Erythroblast (primary cell): ENCODE results near the gene OR51D1.

Experiments
- DNase-seq, 2 experiments: peaks; one replicate each; lab custom pipeline; 2025; lab: John Stamatoyannopoulos, UW
- GATA1 ChIP-seq: IDR thresholded peaks from 2 replicates; pipeline ENCODE4 v1.6.1; 2011; ENCODE audit warnings: low read depth, mild to moderate bottlenecking, control low read depth, low read length, moderate library complexity
- POLR2A ChIP-seq: IDR thresholded peaks from 2 replicates; pipeline ENCODE4 v1.6.1; 2011; ENCODE audit warnings: mild to moderate bottlenecking, low read length

OR51D1 gene

DNA sequence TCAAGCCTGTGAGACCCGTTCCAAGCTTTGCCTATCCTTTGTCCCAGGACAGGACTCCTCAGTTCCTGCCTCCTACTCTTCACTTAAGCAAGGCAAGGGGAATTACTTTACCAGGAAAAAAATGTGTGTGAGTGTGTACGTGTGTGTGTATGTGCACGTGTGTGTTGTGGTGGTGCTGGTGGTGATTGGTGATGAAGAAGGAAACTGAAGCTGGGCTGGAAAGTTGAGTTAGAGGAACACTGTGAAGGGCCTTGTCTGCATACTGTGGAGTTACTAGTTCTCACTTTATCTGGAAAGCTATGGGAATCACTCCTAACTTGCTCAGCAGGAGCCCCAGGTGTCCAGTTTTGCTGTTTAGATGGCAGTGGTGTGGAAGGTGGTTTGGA lies 378 bp downstream of the OR51D1 start:
- DNase-seq = no peak
- TF ChIP-seq GATA1 (no peak), POLR2A (no peak)

DNA sequence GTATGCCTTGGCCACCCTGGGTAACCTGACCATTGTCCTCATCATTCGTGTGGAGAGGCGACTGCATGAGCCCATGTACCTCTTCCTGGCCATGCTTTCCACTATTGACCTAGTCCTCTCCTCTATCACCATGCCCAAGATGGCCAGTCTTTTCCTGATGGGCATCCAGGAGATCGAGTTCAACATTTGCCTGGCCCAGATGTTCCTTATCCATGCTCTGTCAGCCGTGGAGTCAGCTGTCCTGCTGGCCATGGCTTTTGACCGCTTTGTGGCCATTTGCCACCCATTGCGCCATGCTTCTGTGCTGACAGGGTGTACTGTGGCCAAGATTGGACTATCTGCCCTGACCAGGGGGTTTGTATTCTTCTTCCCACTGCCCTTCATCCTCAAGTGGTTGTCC lies 2.7 kb downstream of the OR51D1 start:
- TF ChIP-seq GATA1 (no peak), POLR2A (no peak)
- DNase-seq = no peak

DNA sequence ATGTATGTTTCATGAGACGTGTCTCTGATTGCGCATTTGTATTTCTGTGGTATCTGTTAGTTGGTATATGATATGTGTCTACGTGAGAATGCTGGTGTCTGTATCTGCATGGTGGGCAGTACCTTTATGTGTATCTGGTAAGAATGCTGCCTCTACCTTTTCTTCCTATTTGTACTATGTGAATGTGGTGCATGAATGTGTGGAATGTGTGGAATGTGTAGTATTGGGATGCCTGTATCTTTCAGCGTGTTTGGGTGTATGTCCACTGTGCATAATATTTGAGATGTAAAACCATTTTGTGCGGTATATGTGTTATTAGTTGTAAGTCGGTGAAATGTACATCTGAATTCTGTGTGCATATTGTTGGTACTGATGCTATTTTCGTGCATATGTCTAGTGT lies 4.2 kb downstream of the OR51D1 start:
- DNase-seq = no peak
- TF ChIP-seq GATA1 = no peak
- no peak for TF ChIP-seq POLR2A

DNA sequence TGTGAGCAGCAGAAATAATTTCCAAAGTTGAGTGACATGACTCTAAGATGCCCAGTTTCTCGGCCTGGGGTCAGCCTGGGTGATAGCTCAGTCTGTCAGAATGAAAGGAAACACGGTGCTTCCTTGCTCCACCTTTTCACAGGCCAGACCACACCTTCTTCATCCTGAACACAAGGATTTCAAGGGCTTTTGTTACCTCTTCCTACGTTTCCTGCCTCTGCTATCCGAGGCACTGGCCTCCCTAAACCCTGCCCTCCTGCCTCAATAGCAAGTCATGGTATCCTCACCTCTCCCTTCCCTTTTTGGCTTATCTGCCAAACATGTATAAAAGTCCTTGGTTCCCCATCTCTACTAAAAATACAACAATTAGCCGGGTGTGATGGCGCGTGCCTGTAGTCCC lies 4.8 kb downstream of the OR51D1 start:
- no peak for TF ChIP-seq GATA1
- no peak for TF ChIP-seq POLR2A
- no peak for DNase-seq

DNA sequence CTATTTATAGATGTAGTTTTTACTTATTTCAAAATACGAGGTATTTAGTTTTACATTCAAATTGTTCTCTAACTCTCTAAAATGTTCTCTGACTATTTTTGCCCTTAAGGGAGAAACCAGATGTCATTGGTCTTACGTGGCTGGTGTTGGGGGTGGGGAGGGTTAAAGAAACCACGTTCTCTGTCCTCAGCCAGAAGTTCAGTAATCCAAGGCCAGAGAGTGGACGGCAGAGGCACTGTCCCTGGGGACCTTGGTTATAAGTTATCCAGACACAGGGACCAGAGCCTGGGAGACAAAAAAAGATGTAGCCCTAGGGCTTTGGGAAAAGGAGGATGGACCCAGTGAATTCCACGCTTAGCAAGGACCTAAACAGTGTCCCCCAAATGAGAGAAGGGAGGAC lies 5.8 kb downstream of the OR51D1 start:
- no peak for DNase-seq
- TF ChIP-seq GATA1 (no peak), POLR2A (no peak)

DNA sequence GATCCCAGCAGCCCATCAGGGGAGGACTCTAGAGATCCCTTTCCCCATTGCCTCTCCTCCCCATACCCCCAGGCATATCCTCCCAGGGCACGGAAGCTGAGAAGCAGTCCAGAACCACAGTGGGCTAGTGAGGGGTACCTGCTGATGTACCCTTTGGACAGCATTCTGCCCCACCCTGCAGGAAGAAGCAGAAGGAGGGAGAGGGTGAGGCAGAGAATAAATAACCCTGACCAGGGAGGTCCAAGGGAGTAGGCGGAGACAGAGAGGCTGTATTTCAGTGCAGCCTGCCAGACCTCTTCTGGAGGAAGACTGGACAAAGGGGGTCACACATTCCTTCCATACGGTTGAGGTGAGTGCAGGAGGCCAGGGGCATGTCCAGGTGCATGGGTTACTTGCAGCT lies 6.4 kb downstream of the OR51D1 start, which contains the start of gene OR51E1:
TSS of gene OR51E1 (plus strand) at position 301 of the 400 bp plus-strand sequence. CDS start 8,545 bp downstream, outside the sequence.
- TF ChIP-seq GATA1 (no peak), POLR2A (no peak)
- no peak for DNase-seq

DNA sequence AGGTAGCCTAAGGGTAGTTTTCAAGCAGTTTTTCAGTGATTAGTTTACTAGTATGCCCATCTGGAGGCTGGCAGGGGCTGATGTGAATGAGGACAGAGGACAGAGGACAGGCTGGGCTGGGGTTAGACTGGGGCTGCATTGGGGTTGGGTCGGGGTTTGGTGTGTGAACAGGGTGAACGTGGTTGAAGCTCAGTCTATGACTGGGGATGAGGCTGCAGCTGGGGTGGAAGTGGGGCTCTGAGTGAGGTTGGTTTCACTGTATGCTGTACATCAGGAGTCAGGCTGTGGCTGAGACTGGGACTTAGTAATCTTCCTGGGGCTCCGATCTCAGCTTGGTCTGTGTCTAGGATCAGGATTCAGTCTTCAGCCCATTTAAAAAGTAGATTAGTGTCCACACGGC lies 7.0 kb downstream of the OR51D1 start:
- no peak for DNase-seq
- no peak for TF ChIP-seq POLR2A
- no peak for TF ChIP-seq GATA1

DNA sequence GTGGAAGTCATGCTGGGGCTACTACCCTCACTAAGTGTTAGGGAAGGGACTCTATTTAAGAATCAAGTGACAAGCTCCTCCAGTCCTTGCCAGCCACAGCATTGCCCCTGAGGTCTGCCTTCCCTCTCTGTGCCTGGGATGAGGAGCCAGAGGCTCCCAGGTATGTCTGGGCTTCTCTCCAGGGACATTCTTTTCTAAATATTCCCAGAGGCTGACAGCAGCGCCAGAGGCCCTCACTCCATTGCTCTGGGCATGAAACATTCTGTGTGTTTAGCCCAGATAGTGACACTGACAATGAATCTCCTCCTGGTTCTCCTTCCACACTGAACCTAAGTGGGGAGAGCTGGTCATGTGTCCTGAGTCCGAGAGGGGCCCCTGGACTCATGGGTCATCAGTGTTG lies 8.7 kb downstream of the OR51D1 start:
- DNase-seq = no peak
- TF ChIP-seq POLR2A (no peak), GATA1 (no peak)

DNA sequence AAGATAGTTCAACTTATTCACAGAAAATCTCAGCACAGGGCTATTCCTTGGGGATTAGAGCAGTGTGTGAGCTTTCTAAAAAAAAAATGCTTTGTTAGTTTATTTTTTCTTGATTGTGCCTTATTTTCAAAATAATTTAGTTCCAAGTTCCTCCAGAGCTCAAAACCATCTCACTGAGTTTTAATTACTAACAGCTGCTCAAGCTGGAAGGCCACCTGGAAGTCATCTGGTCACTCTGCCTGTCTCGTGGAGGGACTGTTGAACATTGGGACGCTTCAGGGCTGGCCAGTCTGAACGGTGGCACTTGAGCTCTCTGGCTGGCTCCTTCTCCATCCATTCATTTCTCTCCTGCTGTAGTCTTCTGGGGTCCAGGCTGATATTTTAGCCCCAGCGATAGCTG lies 10.5 kb downstream of the OR51D1 start:
- no peak for DNase-seq
- TF ChIP-seq POLR2A = no peak

DNA sequence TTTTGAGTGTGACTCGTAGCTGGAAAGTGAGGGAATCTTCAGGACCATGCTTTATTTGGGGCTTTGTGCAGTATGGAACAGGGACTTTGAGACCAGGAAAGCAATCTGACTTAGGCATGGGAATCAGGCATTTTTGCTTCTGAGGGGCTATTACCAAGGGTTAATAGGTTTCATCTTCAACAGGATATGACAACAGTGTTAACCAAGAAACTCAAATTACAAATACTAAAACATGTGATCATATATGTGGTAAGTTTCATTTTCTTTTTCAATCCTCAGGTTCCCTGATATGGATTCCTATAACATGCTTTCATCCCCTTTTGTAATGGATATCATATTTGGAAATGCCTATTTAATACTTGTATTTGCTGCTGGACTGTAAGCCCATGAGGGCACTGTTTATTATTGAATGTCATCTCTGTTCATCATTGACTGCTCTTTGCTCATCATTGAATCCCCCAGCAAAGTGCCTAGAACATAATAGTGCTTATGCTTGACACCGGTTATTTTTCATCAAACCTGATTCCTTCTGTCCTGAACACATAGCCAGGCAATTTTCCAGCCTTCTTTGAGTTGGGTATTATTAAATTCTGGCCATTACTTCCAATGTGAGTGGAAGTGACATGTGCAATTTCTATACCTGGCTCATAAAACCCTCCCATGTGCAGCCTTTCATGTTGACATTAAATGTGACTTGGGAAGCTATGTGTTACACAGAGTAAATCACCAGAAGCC lies 17.5 kb downstream of the OR51D1 start:
- no peak for DNase-seq
- TF ChIP-seq POLR2A (no peak), GATA1 (no peak)

DNA sequence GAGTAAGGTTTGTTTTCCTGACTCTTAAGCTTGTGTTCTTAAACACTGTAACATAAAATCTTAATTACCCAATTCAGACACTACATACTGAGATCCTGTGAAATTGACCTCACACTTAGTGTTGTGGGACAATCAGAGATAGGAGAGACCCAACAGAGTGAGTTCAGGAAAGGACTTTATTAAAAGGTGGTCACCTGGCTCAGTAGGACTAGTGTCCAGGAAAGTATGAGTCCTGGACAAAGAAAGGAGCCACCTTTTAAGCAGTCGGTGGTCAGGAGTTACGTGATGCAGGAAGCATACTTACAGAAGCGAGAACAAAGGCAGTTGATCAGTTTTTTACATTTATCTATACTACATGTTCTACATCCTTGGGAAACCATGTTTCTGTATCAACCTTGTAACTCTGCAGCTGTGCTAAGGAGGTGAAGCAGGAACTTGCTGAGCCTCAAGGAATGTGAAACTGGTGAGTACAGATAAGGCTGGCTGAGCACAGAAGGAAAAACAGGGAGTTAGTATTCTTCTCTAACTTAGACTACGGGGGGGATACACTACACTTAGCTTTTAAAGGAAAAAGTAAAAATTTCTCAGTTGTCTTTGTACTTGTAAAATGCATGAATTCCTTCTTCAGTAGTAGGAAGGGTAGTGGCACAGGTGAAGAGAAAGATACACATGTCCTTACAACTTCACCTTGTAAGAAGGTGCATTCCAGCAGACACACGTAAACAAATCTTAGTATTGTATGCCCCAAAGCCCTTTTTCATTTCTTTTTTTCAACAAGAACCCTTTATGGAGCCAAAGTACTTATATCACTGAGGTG lies 21.6 kb downstream of the OR51D1 start:
- peak; percentile 47 to 80 for DNase-seq
- TF ChIP-seq GATA1 (no peak), POLR2A (no peak)

DNA sequence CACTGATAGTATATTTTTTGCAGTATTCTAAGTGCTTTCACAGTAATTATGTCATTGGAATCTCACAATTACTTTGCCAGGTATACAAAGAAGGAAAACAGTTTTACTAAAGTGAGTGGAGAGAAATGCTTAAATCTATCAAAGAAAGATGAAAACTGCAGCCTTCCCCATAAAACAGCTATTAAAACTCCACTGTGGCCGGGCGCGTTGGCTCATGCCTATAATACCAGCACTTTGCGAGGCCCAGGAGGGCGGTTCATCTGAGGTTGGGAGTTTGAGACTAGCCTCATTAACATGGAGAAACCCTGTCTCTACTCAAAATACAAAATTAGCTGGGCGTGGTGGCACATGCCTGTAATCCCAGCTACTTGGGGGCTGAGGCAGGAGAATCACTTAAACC lies 25.6 kb downstream of the OR51D1 start:
- TF ChIP-seq GATA1 (no peak), POLR2A (no peak)
- no peak for DNase-seq

DNA sequence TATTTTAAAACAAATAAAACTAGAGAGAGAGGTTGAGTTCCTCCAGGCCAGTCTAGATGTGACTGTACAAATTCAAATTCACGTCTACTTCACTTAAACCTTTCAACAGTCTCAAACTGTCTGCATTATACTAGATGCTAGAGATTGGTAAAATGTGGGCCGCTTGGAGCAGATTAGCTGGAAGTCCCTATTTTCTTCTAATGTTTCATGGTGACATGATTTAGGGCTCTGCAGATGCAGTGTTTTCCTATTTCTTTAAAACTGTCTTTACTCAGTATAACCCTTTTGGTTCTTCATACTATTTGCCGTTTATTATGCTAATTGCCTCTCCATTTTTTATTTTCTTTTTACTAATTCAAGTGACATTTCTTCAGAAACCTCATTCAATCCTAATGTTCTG lies 26.9 kb downstream of the OR51D1 start:
- DNase-seq = no peak
- TF ChIP-seq GATA1 (no peak), POLR2A (no peak)

DNA sequence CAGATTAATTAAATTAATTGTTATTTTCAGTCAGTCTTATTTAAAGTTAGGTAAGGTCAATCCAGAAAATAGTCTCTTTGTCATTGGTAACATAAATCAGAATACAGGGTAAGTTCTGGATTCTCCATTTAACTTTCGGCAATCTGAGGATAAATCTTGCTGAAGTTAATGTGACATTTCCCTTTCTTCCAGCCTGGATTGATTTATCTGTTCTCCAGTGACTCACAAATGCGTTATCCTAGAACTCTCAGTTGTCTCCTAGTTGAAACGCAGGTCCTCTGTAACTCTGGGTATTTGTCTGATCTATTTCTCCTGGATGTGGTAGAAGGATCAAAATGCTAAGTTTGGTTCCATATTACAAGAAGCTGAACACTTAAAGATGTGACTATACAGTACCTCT lies 27.5 kb downstream of the OR51D1 start:
- no peak for DNase-seq
- no peak for TF ChIP-seq POLR2A
- no peak for TF ChIP-seq GATA1

DNA sequence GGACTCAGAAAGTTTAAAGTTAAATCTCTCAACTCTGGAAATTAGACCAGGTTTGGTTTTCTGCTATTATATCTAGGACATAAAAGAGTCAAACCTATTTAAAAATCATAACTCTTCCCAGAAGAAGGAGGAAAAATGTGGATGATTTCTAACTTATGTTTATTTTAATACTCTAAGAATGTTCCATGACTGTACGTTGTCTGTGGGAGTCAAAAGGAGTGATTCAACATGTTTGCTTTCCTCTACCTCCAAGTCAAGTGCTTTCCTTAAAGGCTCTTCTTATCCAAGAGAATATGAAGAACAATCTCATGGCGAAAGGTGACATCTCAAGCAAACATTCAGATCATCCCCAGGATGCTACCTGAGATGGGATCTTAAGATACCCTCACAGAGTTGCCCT lies 28.1 kb downstream of the OR51D1 start:
- TF ChIP-seq GATA1 (no peak), POLR2A (no peak)
- DNase-seq = no peak
